ENCODE measurements around the gene BORA.
"Not testable (repeated sequence)": the region's sequence is repeated elsewhere in the genome, so short reads cannot be mapped to it uniquely, and the experiment has no call there.

DNA sequence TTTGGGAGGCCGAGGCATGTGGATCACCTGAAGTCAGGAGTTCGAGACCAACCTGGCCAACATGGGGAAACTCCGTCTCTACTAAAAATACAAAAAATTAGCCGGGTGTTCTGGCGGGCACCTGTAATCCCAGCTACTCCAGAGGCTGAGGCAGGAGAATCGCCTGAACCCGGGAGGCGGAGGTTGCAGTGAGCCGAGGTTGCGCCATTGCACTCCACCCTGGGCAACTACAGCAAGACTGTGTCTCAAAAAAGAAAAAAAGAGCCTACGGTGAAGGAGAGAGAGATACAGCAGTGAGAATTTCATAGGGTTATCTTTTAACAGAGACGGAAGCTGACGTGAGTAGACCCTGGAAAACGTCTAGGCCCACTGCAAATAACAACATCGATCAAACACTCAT lies 1.5 kb upstream of the BORA start:
- not testable (repeated sequence) for TF ChIP-seq ZNF8 (CRISPR knock-in tag; IDR thresholded peaks at IDR 0.05); ESRRG (CRISPR knock-in tag; IDR thresholded peaks at IDR 0.05); CSDC2 (CRISPR knock-in tag; IDR thresholded peaks at IDR 0.05); SNAI2 (CRISPR knock-in tag; IDR thresholded peaks at IDR 0.05); TOX (CRISPR knock-in tag; IDR thresholded peaks at IDR 0.05; ENCODE audit: borderline replicate concordance); BACH2 (CRISPR knock-in tag; IDR thresholded peaks at IDR 0.05; ENCODE audit: borderline replicate concordance); ZNF565 (CRISPR knock-in tag; conservative IDR thresholded peaks at IDR 0.05; ENCODE audit: low read depth); ZFP3 (CRISPR knock-in tag; IDR thresholded peaks at IDR 0.05); ARNTL (CRISPR knock-in tag; IDR thresholded peaks at IDR 0.05; ENCODE audit: borderline replicate concordance, low read depth); RARB (CRISPR knock-in tag; IDR thresholded peaks at IDR 0.05)
- TF ChIP-seq, protein P1, sequence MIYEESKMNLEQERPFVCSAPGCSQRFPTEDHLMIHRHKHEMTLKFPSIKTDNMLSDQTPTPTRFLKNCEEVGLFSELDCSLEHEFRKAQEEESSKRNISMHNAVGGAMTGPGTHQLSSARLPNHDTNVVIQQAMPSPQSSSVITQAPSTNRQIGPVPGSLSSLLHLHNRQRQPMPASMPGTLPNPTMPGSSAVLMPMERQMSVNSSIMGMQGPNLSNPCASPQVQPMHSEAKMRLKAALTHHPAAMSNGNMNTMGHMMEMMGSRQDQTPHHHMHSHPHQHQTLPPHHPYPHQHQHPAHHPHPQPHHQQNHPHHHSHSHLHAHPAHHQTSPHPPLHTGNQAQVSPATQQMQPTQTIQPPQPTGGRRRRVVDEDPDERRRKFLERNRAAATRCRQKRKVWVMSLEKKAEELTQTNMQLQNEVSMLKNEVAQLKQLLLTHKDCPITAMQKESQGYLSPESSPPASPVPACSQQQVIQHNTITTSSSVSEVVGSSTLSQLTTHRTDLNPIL (CRISPR knock-in tag; IDR thresholded peaks at IDR 0.05; ENCODE audit: low read depth), result not testable (repeated sequence)
- TF ChIP-seq, protein P2, sequence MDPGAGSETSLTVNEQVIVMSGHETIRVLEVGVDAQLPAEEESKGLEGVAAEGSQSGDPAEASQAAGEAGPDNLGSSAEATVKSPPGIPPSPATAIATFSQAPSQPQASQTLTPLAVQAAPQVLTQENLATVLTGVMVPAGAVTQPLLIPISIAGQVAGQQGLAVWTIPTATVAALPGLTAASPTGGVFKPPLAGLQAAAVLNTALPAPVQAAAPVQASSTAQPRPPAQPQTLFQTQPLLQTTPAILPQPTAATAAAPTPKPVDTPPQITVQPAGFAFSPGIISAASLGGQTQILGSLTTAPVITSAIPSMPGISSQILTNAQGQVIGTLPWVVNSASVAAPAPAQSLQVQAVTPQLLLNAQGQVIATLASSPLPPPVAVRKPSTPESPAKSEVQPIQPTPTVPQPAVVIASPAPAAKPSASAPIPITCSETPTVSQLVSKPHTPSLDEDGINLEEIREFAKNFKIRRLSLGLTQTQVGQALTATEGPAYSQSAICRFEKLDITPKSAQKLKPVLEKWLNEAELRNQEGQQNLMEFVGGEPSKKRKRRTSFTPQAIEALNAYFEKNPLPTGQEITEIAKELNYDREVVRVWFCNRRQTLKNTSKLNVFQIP (CRISPR knock-in tag; IDR thresholded peaks at IDR 0.05; ENCODE audit: borderline replicate concordance, low read depth), result not testable (repeated sequence)
- TF ChIP-seq, protein P3, sequence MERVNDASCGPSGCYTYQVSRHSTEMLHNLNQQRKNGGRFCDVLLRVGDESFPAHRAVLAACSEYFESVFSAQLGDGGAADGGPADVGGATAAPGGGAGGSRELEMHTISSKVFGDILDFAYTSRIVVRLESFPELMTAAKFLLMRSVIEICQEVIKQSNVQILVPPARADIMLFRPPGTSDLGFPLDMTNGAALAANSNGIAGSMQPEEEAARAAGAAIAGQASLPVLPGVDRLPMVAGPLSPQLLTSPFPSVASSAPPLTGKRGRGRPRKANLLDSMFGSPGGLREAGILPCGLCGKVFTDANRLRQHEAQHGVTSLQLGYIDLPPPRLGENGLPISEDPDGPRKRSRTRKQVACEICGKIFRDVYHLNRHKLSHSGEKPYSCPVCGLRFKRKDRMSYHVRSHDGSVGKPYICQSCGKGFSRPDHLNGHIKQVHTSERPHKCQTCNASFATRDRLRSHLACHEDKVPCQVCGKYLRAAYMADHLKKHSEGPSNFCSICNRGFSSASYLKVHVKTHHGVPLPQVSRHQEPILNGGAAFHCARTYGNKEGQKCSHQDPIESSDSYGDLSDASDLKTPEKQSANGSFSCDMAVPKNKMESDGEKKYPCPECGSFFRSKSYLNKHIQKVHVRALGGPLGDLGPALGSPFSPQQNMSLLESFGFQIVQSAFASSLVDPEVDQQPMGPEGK (CRISPR knock-in tag; IDR thresholded peaks at IDR 0.05; ENCODE audit: borderline replicate concordance), result not testable (repeated sequence)

Data from SK-N-SH treated with all-trans-retinoic acid at 6 μM for 48 hours (cell line).